ENCODE measurements around the gene SLAMF8.

The SLAMF8 gene

GRCh38 chr1:159826441-159827101, at the start of gene SLAMF8:
SLAMF8 (plus strand) TSS chr1:159826873; CDS start chr1:159826899, 26 bp downstream.
- DNase-seq (ENCODE audit: low read depth): peak; percentile 49

- DNase-seq (ENCODE audit: low read depth): no peak
Measured at GRCh38 chr1:159778266-159778665, 48.4 kb upstream of the SLAMF8 start.

- DNase-seq (ENCODE audit: low read depth): no peak
Measured at GRCh38 chr1:159779403-159779851, 47.2 kb upstream of the SLAMF8 start.

GRCh38 chr1:159780583-159781582, 45.8 kb upstream of the SLAMF8 start, which contains the start of gene DUSP23:
DUSP23 (plus strand) TSS chr1:159780962; CDS start chr1:159781101, 139 bp downstream.
- DNase-seq (ENCODE audit: low read depth): peak; percentile 92

GRCh38 chr1:159781992-159782391, 44.7 kb upstream of the SLAMF8 start:
- DNase-seq (ENCODE audit: low read depth): no peak

GRCh38 chr1:159783724-159784123, 42.9 kb upstream of the SLAMF8 start:
- DNase-seq (ENCODE audit: low read depth): no peak

- DNase-seq (ENCODE audit: low read depth): no peak
Measured at GRCh38 chr1:159786465-159786864, 40.2 kb upstream of the SLAMF8 start.

- no peak for DNase-seq (ENCODE audit: low read depth)
Measured at GRCh38 chr1:159786966-159787365, 39.7 kb upstream of the SLAMF8 start.

- no peak for DNase-seq (ENCODE audit: low read depth)
Measured at GRCh38 chr1:159790237-159790917, 36.3 kb upstream of the SLAMF8 start.

- DNase-seq (ENCODE audit: low read depth): no peak
Measured at GRCh38 chr1:159791031-159791430, 35.6 kb upstream of the SLAMF8 start.

GRCh38 chr1:159791461-159791860, 35.2 kb upstream of the SLAMF8 start:
- no peak for DNase-seq (ENCODE audit: low read depth)

- DNase-seq (ENCODE audit: low read depth): no peak
Measured at GRCh38 chr1:159795534-159795933, 31.1 kb upstream of the SLAMF8 start.

- no peak for DNase-seq (ENCODE audit: low read depth)
Measured at GRCh38 chr1:159798893-159799292, 27.8 kb upstream of the SLAMF8 start.

- no peak for DNase-seq (ENCODE audit: low read depth)
Measured at GRCh38 chr1:159799446-159799985, 27.2 kb upstream of the SLAMF8 start.

GRCh38 chr1:159800177-159800930, 26.3 kb upstream of the SLAMF8 start:
- DNase-seq (ENCODE audit: low read depth): peak; percentile 34

GRCh38 chr1:159802111-159802510, 24.6 kb upstream of the SLAMF8 start, which contains the start of gene FCRL6:
FCRL6 (plus strand) TSS chr1:159802360; CDS start chr1:159802425, 65 bp downstream.
- no peak for DNase-seq (ENCODE audit: low read depth)

GRCh38 chr1:159803956-159804689, 22.6 kb upstream of the SLAMF8 start:
- DNase-seq (ENCODE audit: low read depth): no peak

GRCh38 chr1:159804924-159805323, 21.7 kb upstream of the SLAMF8 start:
- no peak for DNase-seq (ENCODE audit: low read depth)

GRCh38 chr1:159815926-159816325, 10.7 kb upstream of the SLAMF8 start:
- no peak for DNase-seq (ENCODE audit: low read depth)

- no peak for DNase-seq (ENCODE audit: low read depth)
Measured at GRCh38 chr1:159817276-159818041, 9.2 kb upstream of the SLAMF8 start.

All from stimulated activated CD8-positive, alpha-beta memory T cell treated with anti-CD3 and anti-CD28 coated beads, Interleukin-12 subunit alpha, Interleukin-12 subunit beta, amount 100 ng/mL, for 4 hours (primary cell).